AG20443 (cell line): ENCODE data around the gene KRTAP4-7.
"Not testable (repeated sequence)": the region's sequence is repeated elsewhere in the genome, so short reads cannot be mapped to it uniquely, and the experiment has no call there.

Experiments
- DNase-seq: peaks from one replicate; pipeline ENCODE4 v3.0.0; 2012; ENCODE audit warnings: low spot score, mixed read lengths

KRTAP4-7 gene

GRCh38 chr17:41084100-41084856 lies at the start of gene KRTAP4-7:
KRTAP4-7 (plus strand) TSS chr17:41084150; CDS start chr17:41084207, 57 bp downstream.
- DNase-seq, result not testable (repeated sequence)

GRCh38 chr17:41034346-41034935 lies 49.5 kb upstream of the KRTAP4-7 start, which contains the start of gene KRTAP1-3:
KRTAP1-3 (minus strand) TSS chr17:41034874; CDS start chr17:41034821, 53 bp downstream.
- DNase-seq, result not testable (repeated sequence)

GRCh38 chr17:41037853-41038350 lies 46.0 kb upstream of the KRTAP4-7 start:
- no peak for DNase-seq

GRCh38 chr17:41040783-41041571 lies 43.0 kb upstream of the KRTAP4-7 start, which contains the start of gene KRTAP1-1:
KRTAP1-1 (minus strand) TSS chr17:41041450; CDS start chr17:41041397, 53 bp downstream.
- DNase-seq, result peak; percentile 43

GRCh38 chr17:41042953-41043352 lies 41.0 kb upstream of the KRTAP4-7 start:
- no peak for DNase-seq

GRCh38 chr17:41046735-41047465 lies 37.0 kb upstream of the KRTAP4-7 start, which contains the start of gene KRTAP2-1:
KRTAP2-1 (minus strand) TSS chr17:41047316; CDS start chr17:41047267, 49 bp downstream.
- DNase-seq, result not testable (repeated sequence)

GRCh38 chr17:41048441-41048840 lies 35.5 kb upstream of the KRTAP4-7 start:
- peak; percentile 79 for DNase-seq

- DNase-seq, result peak; percentile 67
Observed at GRCh38 chr17:41049110-41049509, 34.8 kb upstream of the KRTAP4-7 start.

- DNase-seq, result no peak
Observed at GRCh38 chr17:41052566-41052965, 31.4 kb upstream of the KRTAP4-7 start.

- DNase-seq, result no peak
Observed at GRCh38 chr17:41054025-41054424, 29.9 kb upstream of the KRTAP4-7 start.

- DNase-seq, result not testable (repeated sequence)
Observed at GRCh38 chr17:41054556-41054955, 29.4 kb upstream of the KRTAP4-7 start.

- not testable (repeated sequence) for DNase-seq
Observed at GRCh38 chr17:41055130-41055529, 28.8 kb upstream of the KRTAP4-7 start, which contains the start of gene KRTAP2-2. KRTAP2-2 (minus strand) TSS chr17:41055230; CDS start chr17:41055211, 19 bp downstream.

- no peak for DNase-seq
Observed at GRCh38 chr17:41057547-41057946, 26.4 kb upstream of the KRTAP4-7 start.

- DNase-seq, result no peak
Observed at GRCh38 chr17:41058741-41059140, 25.2 kb upstream of the KRTAP4-7 start.

GRCh38 chr17:41059276-41060051 lies 24.5 kb upstream of the KRTAP4-7 start:
- DNase-seq, result peak; percentile 61

GRCh38 chr17:41060052-41060604 lies 23.8 kb upstream of the KRTAP4-7 start, which contains the start of gene KRTAP2-3:
KRTAP2-3 (minus strand) TSS chr17:41060114; CDS start chr17:41060050, 64 bp downstream.
- peak; percentile 71 for DNase-seq

GRCh38 chr17:41061964-41062363 lies 22.0 kb upstream of the KRTAP4-7 start:
- DNase-seq, result peak; percentile 70

GRCh38 chr17:41063449-41063848 lies 20.5 kb upstream of the KRTAP4-7 start:
- DNase-seq, result no peak

- no peak for DNase-seq
Observed at GRCh38 chr17:41064301-41064700, 19.6 kb upstream of the KRTAP4-7 start.
